VCaP (cell line): Measurements from ENCODE around the gene TGM6.
A peak's percentile ranks its signal among the peaks of the same experiment; 100 is the strongest.

ENCODE experiments used
- H3K27ac ChIP-seq: fragments of 450-650 bp; 2 replicates; pipeline ENCODE4 v1.5.1; 2017
- CTCF ChIP-seq: fragments of 450-650 bp; conservative IDR thresholded peaks from 2 replicates; pipeline ENCODE4 v1.5.1; 2017; ENCODE audit warnings: mild to moderate bottlenecking, moderate library complexity

The TGM6 gene

GRCh38 chr20:2473516-2473915, 92.8 kb downstream of the TGM6 start:
- H3K27ac ChIP-seq = no peak overlapping the region
- no peak for TF ChIP-seq CTCF

- no peak for TF ChIP-seq CTCF
Measured at GRCh38 chr20:2475850-2476741, 95.4 kb downstream of the TGM6 start.

GRCh38 chr20:2476742-2477615, 96.3 kb downstream of the TGM6 start:
- H3K27ac ChIP-seq = peak overlapping the region; percentile 55
- peak; percentile 64 for TF ChIP-seq CTCF

More at GRCh38 chr20:2475850-2476741, 95.4 kb downstream of the TGM6 start:
- peak overlapping the region; percentile 55 for H3K27ac ChIP-seq

- TF ChIP-seq CTCF = no peak
- H3K27ac ChIP-seq = no peak overlapping the region
Measured at GRCh38 chr20:2480381-2480780, 99.7 kb downstream of the TGM6 start.
